Activated naive CD8-positive, alpha-beta T cell treated with anti-CD3 and anti-CD28 coated beads for 36 hours (primary cell): ENCODE measurements around the gene PPP1CA. TPM values are rescaled to one million over a fixed set of nuclear protein-coding genes. Genes with fewer than 3 reads are reported as not detected.

ENCODE experiments used
- DNase-seq: peaks from one replicate; pipeline ENCODE4 v3.0.0; 2021
- H3K27ac Mint-ChIP-seq: one replicate; pipeline ENCODE4 v1.8.0; 2022; ENCODE audit warnings: mild to moderate bottlenecking, moderate library complexity, mixed read lengths
- H3K27me3 Mint-ChIP-seq: one replicate; pipeline ENCODE4 v1.8.0; 2022; ENCODE audit warnings: mild to moderate bottlenecking, mixed read lengths
- H3K36me3 Mint-ChIP-seq: one replicate; pipeline ENCODE4 v1.8.0; 2021; ENCODE audit warnings: mild to moderate bottlenecking, mixed read lengths
- H3K4me1 Mint-ChIP-seq: one replicate; pipeline ENCODE4 v1.8.0; 2021; ENCODE audit warnings: mixed read lengths
- H3K4me3 Mint-ChIP-seq: one replicate; pipeline ENCODE4 v1.8.0; 2022; ENCODE audit warnings: mild to moderate bottlenecking, moderate library complexity, mixed read lengths
- H3K9me3 Mint-ChIP-seq: one replicate; pipeline ENCODE4 v1.8.0; 2022; ENCODE audit warnings: mixed read lengths
- total RNA-seq, 2 experiments: library from RNA; stranded (reverse); gene quantifications; one replicate each; pipeline ENCODE4 v1.2.3, GENCODE V29; 2021

PPP1CA gene
- total RNA-seq, 2 experiments from 2014 or later: 262 to 269 TPM

DNA sequence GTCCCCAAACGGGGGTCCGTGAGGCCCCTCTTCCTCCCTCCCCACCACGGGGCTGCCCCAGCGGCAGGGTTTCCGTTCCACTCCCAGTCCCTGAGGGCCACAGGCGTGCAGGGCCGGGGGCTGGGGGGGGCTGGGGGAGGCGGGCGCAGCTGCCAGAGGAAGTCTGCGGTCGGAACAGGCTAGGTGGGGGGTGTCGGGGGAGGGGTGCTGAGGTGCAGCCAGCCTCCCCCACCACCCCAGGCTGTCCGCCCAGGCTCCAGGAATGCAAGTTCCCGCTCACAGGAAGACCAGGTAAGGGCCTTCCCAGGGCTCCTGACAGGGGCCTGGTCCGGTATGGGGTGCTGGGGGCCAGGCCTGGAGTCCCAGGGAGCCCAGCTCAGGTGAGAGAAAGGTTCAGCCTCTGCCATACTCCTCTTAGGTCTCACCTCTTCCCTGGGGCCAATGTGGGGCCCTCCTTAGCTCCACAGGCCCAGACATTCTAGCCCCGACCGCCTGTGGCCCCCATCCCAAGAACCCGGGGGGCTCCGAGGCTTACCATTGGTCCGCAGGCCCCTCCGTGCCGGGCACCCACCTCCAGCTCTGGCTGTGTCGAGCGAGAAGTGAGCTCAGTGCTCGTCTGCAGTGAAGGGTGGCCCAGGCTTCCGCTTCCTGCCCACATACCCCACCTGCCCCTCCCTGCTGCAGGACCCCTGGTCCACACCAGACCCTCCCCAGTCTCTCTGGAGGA, 35.6 kb upstream of the PPP1CA start, which contains the start of gene PTPRCAP:
TSS of gene PTPRCAP (minus strand) at position 601 of the 727 bp plus-strand sequence. CDS start at position 538, 63 bp downstream.
- no peaks in the 10 kb centered on the region for H3K9me3 Mint-ChIP-seq
- H3K4me1 Mint-ChIP-seq: peaks cover 43% of the 10 kb centered on the region
- H3K27ac Mint-ChIP-seq: peak within 1 kb of the TSS; percentile 93
- DNase-seq: peak; percentile 80
- peaks cover 45% of the 10 kb centered on the region for H3K36me3 Mint-ChIP-seq
- peak within 1 kb of the TSS; percentile 91 for H3K4me3 Mint-ChIP-seq
- no peaks in the 10 kb centered on the region for H3K27me3 Mint-ChIP-seq

DNA sequence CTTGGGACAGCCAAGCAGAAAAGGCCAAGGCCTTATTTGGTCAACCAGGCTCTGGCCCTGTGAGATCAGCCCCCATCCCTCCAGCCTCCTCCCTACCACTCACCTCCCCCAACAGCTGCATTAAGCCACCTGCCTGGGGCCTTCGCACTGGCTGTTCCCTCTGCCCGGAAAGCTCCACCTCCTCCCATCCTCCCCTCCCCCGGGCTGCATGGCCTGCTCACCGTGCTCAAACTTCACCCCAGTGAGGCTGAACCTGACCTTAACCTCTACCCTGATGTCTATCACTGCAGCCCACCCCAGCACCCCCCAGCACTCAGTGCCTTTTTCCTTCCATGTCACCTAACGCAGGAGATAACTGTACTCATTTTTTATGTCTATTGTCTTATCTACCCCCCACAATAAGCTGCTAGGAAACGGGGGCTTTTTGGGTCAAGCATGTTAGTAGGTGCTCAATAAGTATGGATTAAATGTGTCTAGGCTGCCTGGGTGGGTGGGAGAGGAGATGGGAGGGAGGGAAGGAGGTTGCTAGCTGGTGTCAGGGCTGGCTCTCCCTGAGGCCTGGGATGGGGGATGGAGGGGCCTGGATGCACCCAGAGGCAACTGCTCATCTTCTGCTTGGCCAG, 34.9 kb upstream of the PPP1CA start:
- peak; percentile 84 for DNase-seq
- Mint-ChIP-seq H3K36me3 (peaks cover 45% of the 10 kb centered on the region), H3K27me3 (no peaks in the 10 kb centered on the region), H3K27ac (peak overlapping the region; percentile 93), H3K9me3 (no peaks in the 10 kb centered on the region), H3K4me3 (peak overlapping the region; percentile 91), H3K4me1 (peaks cover 50% of the 10 kb centered on the region)

DNA sequence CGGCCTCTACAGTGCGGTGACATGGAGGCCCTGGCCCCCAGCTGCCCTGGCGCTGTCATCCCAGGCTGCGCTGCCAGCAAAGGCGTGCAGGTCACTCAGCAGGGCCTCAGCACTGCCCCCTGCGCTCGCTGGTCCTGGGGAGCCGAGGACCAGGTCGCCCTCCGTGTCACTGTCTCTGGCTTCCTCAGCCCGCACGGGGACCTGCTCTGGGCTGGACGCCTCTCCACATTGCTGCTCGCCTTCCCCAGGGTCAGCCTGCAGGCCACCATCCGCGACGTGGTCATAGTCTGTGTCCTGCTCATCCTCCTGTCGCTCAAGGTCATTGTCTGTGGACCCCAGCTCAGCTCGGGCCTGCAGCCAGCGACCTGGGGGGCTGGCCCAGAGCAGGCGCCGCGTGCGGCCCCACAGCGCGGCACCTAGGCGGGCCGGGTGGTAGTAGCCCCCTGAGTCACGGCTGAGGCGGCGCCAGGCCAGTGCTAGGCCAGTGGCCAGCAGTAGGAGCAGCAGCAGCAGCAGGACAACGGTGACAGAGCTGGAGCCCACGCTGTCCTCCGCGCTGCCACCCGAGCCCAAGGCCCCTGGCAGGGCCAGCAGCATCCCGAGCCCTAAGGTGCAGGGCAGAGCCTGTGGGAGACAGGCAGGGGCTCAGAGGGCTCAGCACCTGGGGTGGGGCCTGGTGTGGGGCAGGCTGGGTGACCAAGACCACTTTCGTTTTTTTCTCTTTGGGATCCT, 34.2 kb upstream of the PPP1CA start:
- Mint-ChIP-seq H3K36me3 (peaks cover 45% of the 10 kb centered on the region), H3K27me3 (no peaks in the 10 kb centered on the region), H3K4me3 (peak overlapping the region; percentile 91), H3K4me1 (peaks cover 43% of the 10 kb centered on the region), H3K27ac (peak overlapping the region; percentile 93), H3K9me3 (no peaks in the 10 kb centered on the region)
- no peak for DNase-seq

DNA sequence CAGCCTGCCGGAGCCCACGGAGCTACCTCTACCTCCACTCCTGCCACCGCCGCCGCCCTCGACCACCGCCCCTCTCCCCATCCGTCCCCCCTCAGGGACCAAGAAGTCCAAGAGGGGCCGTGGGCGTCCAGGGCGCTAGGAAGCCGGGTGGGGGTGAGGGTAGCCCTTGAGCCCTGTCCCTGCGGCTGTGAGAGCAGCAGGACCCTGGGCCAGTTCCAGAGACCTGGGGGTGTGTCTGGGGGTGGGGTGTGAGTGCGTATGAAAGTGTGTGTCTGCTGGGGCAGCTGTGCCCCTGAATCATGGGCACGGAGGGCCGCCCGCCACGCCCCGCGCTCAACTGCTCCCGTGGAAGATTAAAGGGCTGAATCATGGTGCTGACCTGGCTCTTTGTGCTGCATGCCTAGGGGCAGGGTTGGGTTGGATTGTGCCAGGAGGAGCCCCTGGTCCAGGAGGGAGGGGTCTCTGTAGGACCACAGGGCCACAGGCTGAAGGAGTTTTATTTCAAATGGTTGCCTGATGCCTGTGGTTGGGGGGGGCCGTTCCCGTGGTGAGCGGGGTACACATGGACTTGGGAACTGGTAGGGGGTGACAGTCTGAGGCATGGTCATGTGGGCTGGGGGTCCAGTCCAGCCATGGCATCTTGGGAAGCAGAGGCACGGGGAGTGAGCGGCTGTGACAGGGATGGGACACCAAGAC, 33.5 kb upstream of the PPP1CA start:
- H3K27ac Mint-ChIP-seq: peak overlapping the region; percentile 93
- no peaks in the 10 kb centered on the region for H3K9me3 Mint-ChIP-seq
- H3K4me3 Mint-ChIP-seq: peak overlapping the region; percentile 91
- H3K27me3 Mint-ChIP-seq: no peaks in the 10 kb centered on the region
- H3K36me3 Mint-ChIP-seq: peaks cover 45% of the 10 kb centered on the region
- DNase-seq: peak; percentile 56
- H3K4me1 Mint-ChIP-seq: peaks cover 39% of the 10 kb centered on the region

DNA sequence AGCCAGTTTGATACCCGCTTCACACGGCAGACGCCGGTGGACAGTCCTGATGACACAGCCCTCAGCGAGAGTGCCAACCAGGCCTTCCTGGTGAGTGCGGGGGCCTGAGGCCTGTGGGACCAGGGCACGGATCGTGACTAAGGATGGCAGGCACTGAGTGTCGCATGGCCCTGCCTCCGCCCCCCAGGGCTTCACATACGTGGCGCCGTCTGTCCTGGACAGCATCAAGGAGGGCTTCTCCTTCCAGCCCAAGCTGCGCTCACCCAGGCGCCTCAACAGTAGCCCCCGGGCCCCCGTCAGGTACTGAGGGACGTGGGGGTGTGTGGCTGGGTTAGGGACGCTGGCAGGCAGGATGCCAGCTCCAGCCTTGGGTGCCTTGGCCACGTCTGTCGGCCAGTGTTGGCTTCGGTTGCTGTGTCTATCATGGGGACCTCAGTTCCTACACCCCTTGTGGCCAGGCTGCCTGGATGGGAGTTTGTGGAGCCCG, 32.8 kb upstream of the PPP1CA start:
- Mint-ChIP-seq H3K36me3 (peaks cover 40% of the 10 kb centered on the region), H3K27ac (peak overlapping the region; percentile 87), H3K9me3 (no peaks in the 10 kb centered on the region), H3K4me3 (peak overlapping the region; percentile 60), H3K4me1 (peaks cover 34% of the 10 kb centered on the region), H3K27me3 (no peaks in the 10 kb centered on the region)
- no peak for DNase-seq

DNA sequence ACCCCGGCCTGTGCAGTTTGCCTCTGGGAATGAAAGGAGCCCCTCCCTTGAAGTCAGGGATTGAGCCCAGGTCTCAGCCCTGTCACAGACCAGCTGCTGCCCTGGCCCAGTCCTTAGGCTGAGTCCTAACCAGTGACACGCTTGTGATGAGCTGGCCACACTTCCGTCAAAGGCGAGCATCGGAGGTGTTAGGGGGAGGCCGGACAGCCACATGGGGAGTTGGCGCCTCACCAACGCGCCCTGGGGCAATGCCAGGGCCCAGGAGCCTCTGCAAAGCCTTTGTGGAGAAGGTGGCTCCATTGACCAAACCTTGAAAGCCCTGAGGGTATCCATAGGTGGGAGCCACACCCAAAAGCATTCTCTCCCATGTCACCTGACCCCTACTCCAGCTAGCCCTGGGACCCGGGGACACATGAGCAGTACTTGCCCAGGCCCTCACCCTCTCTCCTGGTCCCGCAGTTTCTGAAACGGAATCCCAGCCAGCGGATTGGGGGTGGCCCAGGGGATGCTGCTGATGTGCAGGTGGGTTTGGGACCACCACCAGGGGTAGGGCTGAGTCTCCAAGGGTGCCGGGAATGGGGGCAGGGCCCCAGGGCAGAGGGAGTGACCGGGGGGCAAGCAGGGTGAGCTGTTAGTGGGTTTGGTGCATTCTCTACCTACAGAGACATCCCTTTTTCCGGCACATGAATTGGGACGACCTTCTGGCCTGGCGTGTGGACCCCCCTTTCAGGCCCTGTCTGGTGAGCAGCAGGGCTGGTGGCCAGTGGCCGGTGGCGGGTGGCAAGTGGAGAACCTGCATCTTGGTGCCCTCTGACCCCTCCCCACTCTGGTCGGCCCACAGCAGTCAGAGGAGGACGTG, 32.1 kb upstream of the PPP1CA start:
- H3K27ac Mint-ChIP-seq: peak overlapping the region; percentile 87
- H3K36me3 Mint-ChIP-seq: peaks cover 36% of the 10 kb centered on the region
- peak overlapping the region; percentile 60 for H3K4me3 Mint-ChIP-seq
- DNase-seq: no peak
- peaks cover under 1% of the 10 kb centered on the region for H3K27me3 Mint-ChIP-seq
- H3K4me1 Mint-ChIP-seq: peaks cover 32% of the 10 kb centered on the region
- H3K9me3 Mint-ChIP-seq: no peaks in the 10 kb centered on the region

DNA sequence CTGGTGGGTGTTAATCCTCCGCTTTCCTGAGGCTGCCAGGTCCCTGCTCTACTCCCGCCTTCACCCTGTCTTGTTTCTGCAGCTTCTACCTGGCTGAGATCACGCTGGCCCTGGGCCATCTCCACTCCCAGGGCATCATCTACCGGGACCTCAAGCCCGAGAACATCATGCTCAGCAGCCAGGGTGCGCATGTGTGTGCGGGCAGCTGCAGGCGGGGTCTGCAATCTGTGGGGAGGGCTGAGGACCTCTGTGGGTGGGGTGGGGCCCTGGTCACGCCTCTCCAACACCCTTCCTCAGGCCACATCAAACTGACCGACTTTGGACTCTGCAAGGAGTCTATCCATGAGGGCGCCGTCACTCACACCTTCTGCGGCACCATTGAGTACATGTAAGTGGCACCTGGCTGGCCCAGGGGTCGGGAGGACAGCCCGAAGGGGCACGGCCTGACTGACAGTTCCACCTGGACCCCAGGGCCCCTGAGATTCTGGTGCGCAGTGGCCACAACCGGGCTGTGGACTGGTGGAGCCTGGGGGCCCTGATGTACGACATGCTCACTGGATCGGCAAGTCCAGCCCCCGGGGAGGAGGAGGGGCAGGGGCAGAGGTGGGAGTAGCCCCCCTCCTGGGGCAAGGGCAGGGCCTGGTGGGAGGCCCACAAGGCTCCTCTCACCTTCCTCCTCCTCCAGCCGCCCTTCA, 31.1 kb upstream of the PPP1CA start:
- H3K4me3 Mint-ChIP-seq: peak overlapping the region; percentile 32
- peaks cover 29% of the 10 kb centered on the region for H3K36me3 Mint-ChIP-seq
- DNase-seq: no peak
- no peaks in the 10 kb centered on the region for H3K9me3 Mint-ChIP-seq
- peak overlapping the region; percentile 87 for H3K27ac Mint-ChIP-seq
- peaks cover 32% of the 10 kb centered on the region for H3K4me1 Mint-ChIP-seq
- H3K27me3 Mint-ChIP-seq: peaks cover 3% of the 10 kb centered on the region

DNA sequence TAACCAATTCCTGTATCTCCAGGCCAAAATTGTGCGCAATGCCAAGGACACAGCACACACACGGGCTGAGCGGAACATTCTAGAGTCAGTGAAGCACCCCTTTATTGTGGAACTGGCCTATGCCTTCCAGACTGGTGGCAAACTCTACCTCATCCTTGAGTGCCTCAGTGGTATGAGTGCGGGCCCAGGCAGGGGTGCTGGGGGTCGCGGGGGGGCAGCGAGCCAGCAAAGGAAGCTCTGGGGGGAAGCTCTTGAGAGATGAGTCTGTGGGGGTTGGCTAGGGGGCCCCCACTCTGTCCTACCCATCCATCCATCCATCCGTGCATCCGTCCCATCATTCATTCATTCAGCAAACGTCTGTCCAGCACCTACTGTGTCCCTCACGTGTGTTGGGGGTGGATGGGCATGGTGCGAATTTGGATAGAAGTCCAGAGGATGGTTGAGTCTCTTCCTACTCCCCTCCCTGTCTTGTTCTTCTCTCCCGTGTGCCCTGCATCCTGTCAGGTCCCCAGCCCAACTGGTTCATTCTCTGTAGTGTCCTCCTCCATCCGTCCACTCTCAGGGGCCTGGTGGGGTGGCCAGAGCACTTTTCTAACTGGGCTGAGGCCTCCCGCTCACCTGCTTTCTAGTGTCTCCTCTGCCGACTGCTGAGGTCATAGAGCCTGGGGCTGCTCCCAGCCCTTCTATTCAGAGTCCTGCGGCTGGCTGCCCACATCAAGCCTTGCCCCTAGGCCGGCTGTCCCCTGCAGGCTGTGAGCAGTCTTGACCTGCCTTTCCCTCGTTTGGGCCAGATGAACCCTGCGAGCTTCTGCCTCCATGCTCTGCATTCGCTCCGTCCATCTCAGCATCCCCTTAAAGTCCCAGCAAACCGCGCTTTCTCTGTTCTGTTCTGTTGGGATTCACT, 29.9 kb upstream of the PPP1CA start:
- peaks cover 39% of the 10 kb centered on the region for H3K4me1 Mint-ChIP-seq
- H3K4me3 Mint-ChIP-seq: no peak overlapping the region
- no peaks in the 10 kb centered on the region for H3K9me3 Mint-ChIP-seq
- DNase-seq: no peak
- peaks cover 3% of the 10 kb centered on the region for H3K27me3 Mint-ChIP-seq
- H3K27ac Mint-ChIP-seq: peak overlapping the region; percentile 87
- peaks cover 20% of the 10 kb centered on the region for H3K36me3 Mint-ChIP-seq

DNA sequence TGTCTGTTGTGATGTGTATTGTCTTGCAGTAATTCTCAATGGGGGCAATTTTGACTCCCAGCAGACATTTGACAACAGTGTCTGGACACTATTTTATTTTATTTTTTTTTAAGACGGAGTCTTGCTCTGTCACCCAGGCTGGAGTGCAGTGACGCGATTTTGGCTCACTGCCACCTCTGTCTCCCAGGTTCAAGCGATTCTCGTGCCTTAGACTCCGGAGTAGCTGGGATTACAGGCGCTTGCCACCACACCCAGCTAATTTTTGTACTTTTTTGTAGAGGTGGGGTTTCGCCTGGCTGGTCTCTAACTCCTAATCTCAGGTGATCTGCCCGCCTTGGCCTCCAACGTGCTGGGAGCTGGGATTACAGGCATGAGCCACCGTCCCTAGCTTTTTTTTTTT, 28.1 kb upstream of the PPP1CA start:
- Mint-ChIP-seq H3K36me3 (peaks cover 9% of the 10 kb centered on the region), H3K4me3 (peak overlapping the region; percentile 96), H3K27me3 (peaks cover 3% of the 10 kb centered on the region), H3K27ac (no peak overlapping the region), H3K9me3 (no peaks in the 10 kb centered on the region), H3K4me1 (peaks cover 32% of the 10 kb centered on the region)
- DNase-seq: no peak

DNA sequence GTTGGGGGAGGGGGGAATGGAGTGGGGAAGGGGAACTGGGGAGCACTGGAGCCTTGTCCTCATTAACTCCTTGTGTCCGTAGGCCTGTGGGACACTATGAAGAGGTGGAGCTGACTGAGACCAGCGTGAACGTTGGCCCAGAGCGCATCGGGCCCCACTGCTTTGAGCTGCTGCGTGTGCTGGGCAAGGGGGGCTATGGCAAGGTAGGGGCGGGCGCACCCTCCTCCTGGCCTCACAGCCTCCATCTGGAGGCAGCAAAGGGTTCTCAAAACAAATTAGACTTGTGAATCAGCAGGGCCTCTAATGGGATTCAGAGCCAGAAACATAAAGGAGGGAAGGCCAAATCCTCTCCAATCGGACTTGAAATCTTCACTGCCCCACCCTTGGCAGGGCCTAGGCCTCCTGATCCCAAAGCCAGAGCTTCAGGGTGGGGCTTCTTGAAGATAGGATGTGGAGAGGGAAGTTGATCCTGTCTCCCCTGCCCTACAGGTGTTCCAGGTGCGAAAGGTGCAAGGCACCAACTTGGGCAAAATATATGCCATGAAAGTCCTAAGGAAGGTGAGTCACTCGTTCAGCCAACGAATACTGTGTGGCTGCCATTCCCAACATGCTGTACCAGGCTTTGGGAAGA, 27.5 kb upstream of the PPP1CA start:
- H3K9me3 Mint-ChIP-seq: no peaks in the 10 kb centered on the region
- H3K27me3 Mint-ChIP-seq: peaks cover 3% of the 10 kb centered on the region
- DNase-seq: no peak
- peak overlapping the region; percentile 97 for H3K27ac Mint-ChIP-seq
- H3K4me1 Mint-ChIP-seq: peaks cover 30% of the 10 kb centered on the region
- peak overlapping the region; percentile 96 for H3K4me3 Mint-ChIP-seq
- peaks cover 9% of the 10 kb centered on the region for H3K36me3 Mint-ChIP-seq

DNA sequence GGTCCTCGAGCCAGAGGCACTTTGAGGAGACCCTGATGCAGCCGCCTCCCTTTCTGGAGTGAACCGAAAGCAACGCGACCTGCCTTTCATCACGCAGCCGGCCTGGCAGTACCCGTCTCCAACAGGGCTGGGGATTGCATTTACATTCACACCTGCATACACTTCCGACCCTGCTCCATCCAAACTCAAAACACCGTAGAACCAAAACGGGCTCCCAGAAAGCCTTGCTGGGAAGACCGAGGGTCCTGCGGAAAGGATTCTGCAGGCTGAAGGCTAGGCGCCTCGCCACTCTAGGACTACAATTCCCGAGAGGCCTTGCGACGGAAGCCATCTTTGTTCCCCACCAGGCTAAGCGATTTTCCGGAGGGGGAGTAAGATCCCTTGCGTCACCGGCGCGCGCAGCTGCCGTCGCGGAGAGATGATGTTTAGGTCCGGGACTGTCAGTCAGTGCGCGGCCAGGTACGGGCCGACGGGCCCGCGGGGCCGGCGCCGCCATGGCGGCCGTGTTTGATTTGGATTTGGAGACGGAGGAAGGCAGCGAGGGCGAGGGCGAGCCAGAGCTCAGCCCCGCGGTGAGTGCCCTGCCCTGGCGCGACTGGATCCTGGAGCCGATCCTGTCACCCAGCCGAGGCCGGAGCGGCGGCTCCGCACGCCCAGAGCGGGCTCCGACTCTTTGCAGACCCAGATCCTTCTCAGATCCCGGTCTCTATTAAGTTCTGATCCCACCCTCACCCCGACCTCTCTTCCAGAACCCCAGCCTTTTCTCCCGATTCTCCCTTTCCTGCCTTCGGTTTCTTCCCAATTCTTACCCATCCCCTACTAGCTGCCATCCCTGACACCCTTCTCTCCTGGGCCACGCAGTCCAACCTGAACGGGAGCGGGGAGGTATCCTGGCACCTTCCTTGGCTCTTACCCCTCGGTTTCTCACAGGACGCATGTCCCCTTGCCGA, 26.7 kb upstream of the PPP1CA start, which contains the start of gene RPS6KB2:
TSS of gene RPS6KB2 (plus strand) at position 443 of the 950 bp plus-strand sequence. CDS start at position 495, 52 bp downstream.
- H3K27ac Mint-ChIP-seq: peak within 1 kb of the TSS; percentile 97
- H3K4me1 Mint-ChIP-seq: peaks cover 26% of the 10 kb centered on the region
- peak; percentile 97 for DNase-seq
- no peaks in the 10 kb centered on the region for H3K9me3 Mint-ChIP-seq
- H3K27me3 Mint-ChIP-seq: peaks cover 3% of the 10 kb centered on the region
- H3K4me3 Mint-ChIP-seq: peak within 1 kb of the TSS; percentile 96
- peaks cover 6% of the 10 kb centered on the region for H3K36me3 Mint-ChIP-seq
